Activated CD4-positive, alpha-beta T cell treated with anti-CD3 and anti-CD28 coated beads, Interleukin-2, amount 10 ng/mL, durations not matched to agents 7 days and 5 days (primary cell): ENCODE data around the gene CDH18. TPM values are rescaled to one million over a fixed set of nuclear protein-coding genes. Genes with fewer than 3 reads are reported as not detected.

Source experiments
- CTCF ChIA-PET: fragments of 350-600 bp; sonication (Branson Sonifier 250); formaldehyde crosslinking; loops from one replicate; lab custom pipeline; 2021; ENCODE audit warnings: antibody characterized with exemption; lab: Charles Lee
- POLR2A ChIA-PET: fragments of 350-600 bp; sonication (Branson Sonifier 250); formaldehyde crosslinking; loops from one replicate; lab custom pipeline; 2021; ENCODE audit warnings: antibody characterized with exemption; lab: Charles Lee
- DNase-seq: peaks from one replicate; pipeline ENCODE4 v3.0.0-alpha.2; 2020
- H3K27ac Mint-ChIP-seq: one replicate; pipeline ENCODE4 v1.8.0; 2021; ENCODE audit warnings: mild to moderate bottlenecking, moderate library complexity, mixed read lengths
- H3K27me3 Mint-ChIP-seq: one replicate; pipeline ENCODE4 v1.8.0; 2021; ENCODE audit warnings: mixed read lengths
- H3K36me3 Mint-ChIP-seq: one replicate; pipeline ENCODE4 v1.8.0; 2021; ENCODE audit warnings: low read depth, mixed read lengths
- H3K4me1 Mint-ChIP-seq: one replicate; pipeline ENCODE4 v1.8.0; 2021; ENCODE audit warnings: mixed read lengths
- H3K4me3 Mint-ChIP-seq: one replicate; pipeline ENCODE4 v1.8.0; 2021; ENCODE audit warnings: mild to moderate bottlenecking, moderate library complexity, mixed read lengths
- H3K9me3 Mint-ChIP-seq: one replicate; pipeline ENCODE4 v1.8.0; 2021; ENCODE audit warnings: mixed read lengths
- total RNA-seq, 2 experiments: library from RNA; stranded (reverse); gene quantifications; one replicate each; pipeline ENCODE4 v1.2.3, GENCODE V29; 2021

The CDH18 gene, protein sequence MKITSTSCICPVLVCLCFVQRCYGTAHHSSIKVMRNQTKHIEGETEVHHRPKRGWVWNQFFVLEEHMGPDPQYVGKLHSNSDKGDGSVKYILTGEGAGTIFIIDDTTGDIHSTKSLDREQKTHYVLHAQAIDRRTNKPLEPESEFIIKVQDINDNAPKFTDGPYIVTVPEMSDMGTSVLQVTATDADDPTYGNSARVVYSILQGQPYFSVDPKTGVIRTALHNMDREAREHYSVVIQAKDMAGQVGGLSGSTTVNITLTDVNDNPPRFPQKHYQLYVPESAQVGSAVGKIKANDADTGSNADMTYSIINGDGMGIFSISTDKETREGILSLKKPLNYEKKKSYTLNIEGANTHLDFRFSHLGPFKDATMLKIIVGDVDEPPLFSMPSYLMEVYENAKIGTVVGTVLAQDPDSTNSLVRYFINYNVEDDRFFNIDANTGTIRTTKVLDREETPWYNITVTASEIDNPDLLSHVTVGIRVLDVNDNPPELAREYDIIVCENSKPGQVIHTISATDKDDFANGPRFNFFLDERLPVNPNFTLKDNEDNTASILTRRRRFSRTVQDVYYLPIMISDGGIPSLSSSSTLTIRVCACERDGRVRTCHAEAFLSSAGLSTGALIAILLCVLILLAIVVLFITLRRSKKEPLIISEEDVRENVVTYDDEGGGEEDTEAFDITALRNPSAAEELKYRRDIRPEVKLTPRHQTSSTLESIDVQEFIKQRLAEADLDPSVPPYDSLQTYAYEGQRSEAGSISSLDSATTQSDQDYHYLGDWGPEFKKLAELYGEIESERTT
- not detected for total RNA-seq

DNA sequence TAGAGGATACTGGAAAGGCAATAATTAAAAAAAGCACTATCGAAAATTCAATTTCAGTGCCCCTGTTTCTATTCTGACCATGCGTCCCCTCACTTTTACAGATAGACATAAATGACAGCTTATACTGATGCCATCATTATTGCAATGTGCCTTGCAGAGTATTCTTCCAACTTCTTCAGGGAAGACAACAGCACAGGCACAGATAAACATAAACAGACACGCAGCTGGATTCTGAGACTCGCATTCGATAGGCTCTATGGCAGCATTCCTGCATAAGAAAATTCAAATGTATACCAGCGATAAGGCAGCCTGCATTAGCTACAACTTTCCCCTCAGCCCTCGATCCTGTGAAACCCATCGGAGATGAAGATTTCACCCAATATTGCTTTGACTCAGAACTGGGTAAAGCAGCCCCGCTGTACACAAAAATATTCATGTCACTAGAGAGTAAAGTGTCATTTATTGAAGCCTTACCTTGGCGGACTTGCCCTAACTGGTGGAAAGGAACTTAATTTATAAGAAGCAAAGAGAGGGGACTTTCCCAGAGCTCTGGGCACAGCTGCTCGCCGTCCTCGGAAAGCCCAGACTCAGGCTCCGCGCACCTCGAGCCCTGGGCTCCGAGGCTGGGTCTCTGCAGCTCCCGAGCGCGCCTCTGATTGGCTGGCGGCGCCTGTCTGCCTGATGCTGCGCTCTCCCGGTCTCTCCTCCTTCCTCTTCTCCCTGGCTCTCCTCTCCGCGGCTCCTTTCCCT, at the start of gene CDH18:
TSS of gene CDH18 (minus strand) at position 589 of the 750 bp plus-strand sequence. CDS start 149,214 bp downstream, outside the sequence.
- Mint-ChIP-seq H3K27ac (no peak within 1 kb of the TSS), H3K36me3 (no peaks in the 10 kb centered on the region), H3K4me1 (no peaks in the 10 kb centered on the region), H3K27me3 (no peaks in the 10 kb centered on the region), H3K4me3 (no peak within 1 kb of the TSS), H3K9me3 (peaks cover 8% of the 10 kb centered on the region)
- ChIA-PET CTCF (no interaction called here), POLR2A (no interaction called here)
- no peak for DNase-seq

- CTCF ChIA-PET: no interaction called here
- POLR2A ChIA-PET: no interaction called here
- H3K4me1 Mint-ChIP-seq: no peaks in the 10 kb centered on the region
- H3K36me3 Mint-ChIP-seq: no peaks in the 10 kb centered on the region
- no peak overlapping the region for H3K4me3 Mint-ChIP-seq
- DNase-seq: no peak
- H3K9me3 Mint-ChIP-seq: peaks cover 9% of the 10 kb centered on the region
- H3K27ac Mint-ChIP-seq: no peak overlapping the region
- no peaks in the 10 kb centered on the region for H3K27me3 Mint-ChIP-seq
Observed at GRCh38 chr5:20034717-20035116, 46.7 kb upstream of the CDH18 start.

DNA sequence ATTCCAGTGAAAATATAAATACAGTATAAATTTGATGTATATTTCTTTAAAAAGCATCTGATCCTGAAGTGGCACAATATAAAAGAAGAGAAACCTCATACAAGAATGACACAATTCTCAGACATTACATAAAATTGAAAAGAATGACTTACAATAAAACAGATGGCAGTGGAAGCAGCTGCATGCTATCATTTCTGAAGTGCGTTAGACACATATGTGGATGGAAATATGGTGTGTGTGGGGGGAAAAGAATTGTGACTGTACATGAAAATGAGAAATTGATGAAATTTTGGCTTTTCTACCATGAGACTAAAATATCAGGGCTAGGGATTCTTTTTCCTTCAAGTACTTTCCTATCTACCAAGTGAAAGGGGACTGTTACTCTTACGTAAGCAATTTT, 45.9 kb upstream of the CDH18 start:
- ChIA-PET CTCF (no interaction called here), POLR2A (no interaction called here)
- Mint-ChIP-seq H3K4me1 (no peaks in the 10 kb centered on the region), H3K36me3 (no peaks in the 10 kb centered on the region), H3K9me3 (peaks cover 11% of the 10 kb centered on the region), H3K27me3 (no peaks in the 10 kb centered on the region), H3K4me3 (no peak overlapping the region), H3K27ac (no peak overlapping the region)
- no peak for DNase-seq

DNA sequence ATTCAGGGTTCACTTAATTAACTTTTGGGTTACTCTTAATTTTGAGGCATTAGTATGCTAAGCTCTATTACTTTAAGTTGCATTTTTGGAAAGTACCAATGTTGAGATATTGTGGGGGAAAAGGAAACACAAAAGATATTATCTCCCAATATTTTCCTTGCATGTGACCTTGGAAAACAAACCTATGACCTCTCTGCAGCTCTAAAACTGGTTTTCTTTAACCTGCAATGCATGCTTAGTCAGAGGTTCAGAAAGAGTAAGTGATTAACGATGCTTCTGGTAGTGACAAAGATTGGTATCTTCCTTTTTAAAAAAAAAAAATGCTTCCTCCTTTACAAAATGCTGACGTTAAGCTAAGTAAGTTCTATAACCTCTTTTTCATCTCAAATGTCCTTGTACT, 44.9 kb upstream of the CDH18 start:
- Mint-ChIP-seq H3K27ac (no peak overlapping the region), H3K27me3 (no peaks in the 10 kb centered on the region), H3K4me3 (no peak overlapping the region), H3K4me1 (no peaks in the 10 kb centered on the region), H3K9me3 (peaks cover 11% of the 10 kb centered on the region), H3K36me3 (no peaks in the 10 kb centered on the region)
- POLR2A ChIA-PET: no interaction called here
- CTCF ChIA-PET: no interaction called here
- DNase-seq: no peak

DNA sequence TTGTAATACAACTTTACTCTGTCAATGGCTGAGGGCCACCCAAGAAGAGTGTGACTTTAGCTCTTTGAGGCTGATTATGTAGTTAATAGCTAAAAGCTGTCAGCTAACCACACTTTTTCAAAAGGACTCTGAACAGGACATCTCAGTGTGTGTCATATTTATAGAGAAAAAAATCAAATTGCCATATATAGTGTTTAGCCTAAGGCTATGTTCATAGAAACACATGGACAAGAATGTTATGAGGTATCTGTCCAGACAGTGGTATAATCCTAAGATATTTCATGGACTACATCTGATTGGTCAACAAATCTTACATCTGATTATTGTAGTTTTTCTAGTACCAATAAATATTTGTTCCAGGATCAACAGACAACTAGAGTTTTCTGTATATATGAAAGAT, 42.1 kb upstream of the CDH18 start:
- H3K36me3 Mint-ChIP-seq: no peaks in the 10 kb centered on the region
- DNase-seq: no peak
- H3K4me1 Mint-ChIP-seq: no peaks in the 10 kb centered on the region
- peaks cover 9% of the 10 kb centered on the region for H3K9me3 Mint-ChIP-seq
- no peak overlapping the region for H3K27ac Mint-ChIP-seq
- H3K27me3 Mint-ChIP-seq: no peaks in the 10 kb centered on the region
- no peak overlapping the region for H3K4me3 Mint-ChIP-seq
- POLR2A ChIA-PET: no interaction called here
- CTCF ChIA-PET: no interaction called here

GRCh38 chr5:20029266-20029665, 41.3 kb upstream of the CDH18 start:
- CTCF ChIA-PET: no interaction called here
- Mint-ChIP-seq H3K4me3 (no peak overlapping the region), H3K27ac (no peak overlapping the region), H3K36me3 (no peaks in the 10 kb centered on the region), H3K27me3 (no peaks in the 10 kb centered on the region), H3K9me3 (peaks cover 9% of the 10 kb centered on the region), H3K4me1 (no peaks in the 10 kb centered on the region)
- POLR2A ChIA-PET: no interaction called here
- DNase-seq: no peak

- no peak overlapping the region for H3K4me3 Mint-ChIP-seq
Observed at GRCh38 chr5:20028506-20028905, 40.5 kb upstream of the CDH18 start.

DNA sequence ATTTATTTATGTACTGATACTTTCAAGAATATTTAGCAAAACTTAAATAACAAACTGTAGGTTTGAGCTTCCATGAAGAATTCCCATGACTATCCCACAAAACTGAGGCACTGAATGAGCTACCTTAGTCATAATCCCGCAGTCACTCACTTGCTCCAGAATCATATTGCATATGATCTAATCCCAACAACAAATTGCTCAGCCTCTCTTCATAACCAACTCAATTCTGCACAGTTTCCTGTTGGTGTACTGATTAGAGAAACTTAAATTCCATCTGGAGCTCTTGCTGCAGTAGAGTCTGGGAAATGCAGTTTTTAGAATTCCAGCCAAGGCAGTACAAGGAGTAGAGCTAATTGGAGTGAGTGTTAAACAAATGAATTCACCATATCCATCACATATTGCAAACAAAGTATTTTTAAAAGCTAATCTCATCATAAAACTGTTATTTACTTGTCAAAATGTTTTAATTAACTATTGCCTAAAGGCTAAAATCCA, 35.7 kb upstream of the CDH18 start:
- Mint-ChIP-seq H3K4me1 (no peaks in the 10 kb centered on the region), H3K9me3 (peaks cover 27% of the 10 kb centered on the region), H3K4me3 (no peak overlapping the region), H3K27ac (no peak overlapping the region), H3K36me3 (no peaks in the 10 kb centered on the region), H3K27me3 (no peaks in the 10 kb centered on the region)
- ChIA-PET CTCF (interaction anchor here (0.5 kb wide), 1 partner anchor 1206 kb away, joined by 3 read pairs; no protein-coding TSS in a partner anchor), POLR2A (no interaction called here)
- DNase-seq: no peak

More at GRCh38 chr5:20028506-20028905, 40.5 kb upstream of the CDH18 start:
- ChIA-PET CTCF (no interaction called here), POLR2A (no interaction called here)
- H3K27me3 Mint-ChIP-seq: no peaks in the 10 kb centered on the region
- H3K36me3 Mint-ChIP-seq: no peaks in the 10 kb centered on the region
- no peak for DNase-seq
- peaks cover 7% of the 10 kb centered on the region for H3K9me3 Mint-ChIP-seq
- H3K4me1 Mint-ChIP-seq: no peaks in the 10 kb centered on the region
- no peak overlapping the region for H3K27ac Mint-ChIP-seq

- Mint-ChIP-seq H3K27ac (no peak overlapping the region), H3K4me3 (no peak overlapping the region), H3K36me3 (no peaks in the 10 kb centered on the region), H3K27me3 (no peaks in the 10 kb centered on the region), H3K4me1 (no peaks in the 10 kb centered on the region), H3K9me3 (peaks cover 28% of the 10 kb centered on the region)
- ChIA-PET POLR2A (no interaction called here), CTCF (no interaction called here)
- no peak for DNase-seq
Observed at GRCh38 chr5:20020247-20020646, 32.2 kb upstream of the CDH18 start.

- no peaks in the 10 kb centered on the region for H3K36me3 Mint-ChIP-seq
- H3K4me3 Mint-ChIP-seq: no peak overlapping the region
- CTCF ChIA-PET: no interaction called here
- H3K27me3 Mint-ChIP-seq: no peaks in the 10 kb centered on the region
- no peak for DNase-seq
- peaks cover 31% of the 10 kb centered on the region for H3K9me3 Mint-ChIP-seq
- H3K27ac Mint-ChIP-seq: no peak overlapping the region
- H3K4me1 Mint-ChIP-seq: no peaks in the 10 kb centered on the region
- POLR2A ChIA-PET: no interaction called here
Observed at GRCh38 chr5:20017021-20017420, 29.0 kb upstream of the CDH18 start.

DNA sequence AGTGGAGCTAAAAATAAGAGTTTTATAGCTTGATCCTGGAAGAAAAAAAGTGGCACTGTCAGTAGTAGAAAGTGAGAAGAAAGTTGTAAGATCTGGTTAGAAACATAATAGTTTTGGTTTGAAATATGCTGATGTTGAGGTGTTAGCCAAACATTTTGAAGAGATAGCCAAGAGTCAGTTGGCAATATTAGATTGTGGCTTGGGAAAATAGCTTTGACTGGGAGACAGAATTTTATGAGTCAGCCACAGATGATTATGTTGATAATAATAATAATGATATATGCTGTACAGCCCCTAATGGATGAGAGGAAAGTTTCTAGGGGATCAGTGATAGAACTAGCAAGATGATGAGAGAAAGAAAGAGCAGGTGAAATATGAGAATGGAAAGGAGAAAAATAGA, 12.4 kb upstream of the CDH18 start:
- no peak for DNase-seq
- no peaks in the 10 kb centered on the region for H3K4me1 Mint-ChIP-seq
- no peaks in the 10 kb centered on the region for H3K36me3 Mint-ChIP-seq
- H3K4me3 Mint-ChIP-seq: no peak overlapping the region
- no peaks in the 10 kb centered on the region for H3K27me3 Mint-ChIP-seq
- POLR2A ChIA-PET: no interaction called here
- CTCF ChIA-PET: no interaction called here
- H3K27ac Mint-ChIP-seq: no peak overlapping the region
- H3K9me3 Mint-ChIP-seq: peaks cover 17% of the 10 kb centered on the region

DNA sequence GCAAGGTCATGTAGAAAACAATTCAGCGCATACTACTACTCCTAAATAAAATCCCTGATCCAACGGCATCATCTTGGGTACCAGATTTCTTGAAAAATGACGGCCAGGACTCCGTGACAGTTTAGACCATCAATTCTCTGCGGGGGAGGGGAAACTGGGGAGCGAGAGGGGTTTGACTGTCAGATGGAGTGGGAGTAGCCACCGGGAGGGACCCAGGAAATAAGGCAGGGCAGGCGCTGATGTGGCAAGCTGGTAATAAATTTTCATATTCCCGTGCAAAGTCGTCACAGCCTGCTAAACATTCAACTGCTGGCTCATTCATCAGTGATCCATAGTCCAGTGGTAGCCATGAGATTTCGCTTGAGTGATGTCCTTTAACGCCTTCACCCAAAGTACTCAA, 457 bp upstream of the CDH18 start:
- Mint-ChIP-seq H3K4me1 (no peaks in the 10 kb centered on the region), H3K4me3 (no peak overlapping the region)

GRCh38 chr5:19986806-19987205, 1.2 kb downstream of the CDH18 start:
- POLR2A ChIA-PET: no interaction called here
- CTCF ChIA-PET: no interaction called here
- Mint-ChIP-seq H3K36me3 (no peaks in the 10 kb centered on the region), H3K27me3 (no peaks in the 10 kb centered on the region), H3K27ac (no peak overlapping the region), H3K4me1 (no peaks in the 10 kb centered on the region), H3K9me3 (peaks cover 8% of the 10 kb centered on the region), H3K4me3 (no peak overlapping the region)
- DNase-seq: no peak

More for the DNA sequence above, 457 bp upstream of the CDH18 start:
- Mint-ChIP-seq H3K27me3 (no peaks in the 10 kb centered on the region), H3K36me3 (no peaks in the 10 kb centered on the region), H3K9me3 (peaks cover 8% of the 10 kb centered on the region), H3K27ac (no peak overlapping the region)
- ChIA-PET POLR2A (no interaction called here), CTCF (no interaction called here)
- no peak for DNase-seq
